ENCODE data around the gene PRAMEF12.

PRAMEF12 gene

GRCh38 chr1:12739613-12740012, 33.9 kb upstream of the PRAMEF12 start:
- Histone ChIP-seq H3K9me3 (ENCODE audit: severe bottlenecking) (no peaks in the 10 kb centered on the region), H3K4me3 (ENCODE audit: low read depth, low read length) (no peak overlapping the region), H3K27ac (no peak overlapping the region), H3K36me3 (no peaks in the 10 kb centered on the region), H3K27me3 (ENCODE audit: insufficient read depth, low read depth, severe bottlenecking) (peaks cover 62% of the 10 kb centered on the region)
- no peak for TF ChIP-seq CTCF (IDR thresholded peaks at IDR 0.05; ENCODE audit: low read depth, low read length)
- DNase-seq: no peak

- Histone ChIP-seq H3K9me3 (ENCODE audit: severe bottlenecking) (no peaks in the 10 kb centered on the region), H3K27me3 (ENCODE audit: insufficient read depth, low read depth, severe bottlenecking) (peaks cover 68% of the 10 kb centered on the region), H3K27ac (no peak overlapping the region), H3K4me3 (ENCODE audit: low read depth, low read length) (no peak overlapping the region), H3K36me3 (no peaks in the 10 kb centered on the region)
- no peak for DNase-seq
- no peak for TF ChIP-seq CTCF (IDR thresholded peaks at IDR 0.05; ENCODE audit: low read depth, low read length)
Measured at GRCh38 chr1:12741946-12742345, 31.6 kb upstream of the PRAMEF12 start.

- Histone ChIP-seq H3K4me3 (ENCODE audit: low read depth, low read length) (no peak overlapping the region), H3K27me3 (ENCODE audit: insufficient read depth, low read depth, severe bottlenecking) (peaks cover 46% of the 10 kb centered on the region), H3K36me3 (no peaks in the 10 kb centered on the region), H3K27ac (no peak overlapping the region), H3K9me3 (ENCODE audit: severe bottlenecking) (peaks cover 10% of the 10 kb centered on the region)
- TF ChIP-seq CTCF (IDR thresholded peaks at IDR 0.05; ENCODE audit: low read depth, low read length): no peak
- DNase-seq: no peak
Measured at GRCh38 chr1:12745126-12745991, 28.2 kb upstream of the PRAMEF12 start.

GRCh38 chr1:12745992-12746323, 27.6 kb upstream of the PRAMEF12 start, which contains the start of gene CFAP107:
Gene CFAP107 (plus strand): TSS chr1:12746200. CDS start chr1:12746431, 231 bp downstream.
- no peak within 1 kb of the TSS for H3K4me3 ChIP-seq (ENCODE audit: low read depth, low read length)
- no peaks in the 10 kb centered on the region for H3K36me3 ChIP-seq
- no peak for DNase-seq

GRCh38 chr1:12748778-12749355, 24.7 kb upstream of the PRAMEF12 start:
- peaks cover 44% of the 10 kb centered on the region for H3K27me3 ChIP-seq (ENCODE audit: insufficient read depth, low read depth, severe bottlenecking)
- H3K9me3 ChIP-seq (ENCODE audit: severe bottlenecking): peaks cover 10% of the 10 kb centered on the region
- H3K27ac ChIP-seq: no peak overlapping the region
- H3K4me3 ChIP-seq (ENCODE audit: low read depth, low read length): no peak overlapping the region
- TF ChIP-seq CTCF (IDR thresholded peaks at IDR 0.05; ENCODE audit: low read depth, low read length): no peak
- no peaks in the 10 kb centered on the region for H3K36me3 ChIP-seq
- DNase-seq: no peak

More at GRCh38 chr1:12745992-12746323, 27.6 kb upstream of the PRAMEF12 start, which contains the start of gene CFAP107:
- Histone ChIP-seq H3K9me3 (ENCODE audit: severe bottlenecking) (peaks cover 10% of the 10 kb centered on the region), H3K27me3 (ENCODE audit: insufficient read depth, low read depth, severe bottlenecking) (peaks cover 47% of the 10 kb centered on the region), H3K27ac (no peak within 1 kb of the TSS)
- no peak for TF ChIP-seq CTCF (IDR thresholded peaks at IDR 0.05; ENCODE audit: low read depth, low read length)

Data from WERI-Rb-1 (cell line).